ENCODE data around the gene OR4D1. TPM values are rescaled to one million over a fixed set of nuclear protein-coding genes. Genes with fewer than 3 reads are reported as not detected.

OR4D1 gene
- total RNA-seq, result not detected in 2 replicates

DNA sequence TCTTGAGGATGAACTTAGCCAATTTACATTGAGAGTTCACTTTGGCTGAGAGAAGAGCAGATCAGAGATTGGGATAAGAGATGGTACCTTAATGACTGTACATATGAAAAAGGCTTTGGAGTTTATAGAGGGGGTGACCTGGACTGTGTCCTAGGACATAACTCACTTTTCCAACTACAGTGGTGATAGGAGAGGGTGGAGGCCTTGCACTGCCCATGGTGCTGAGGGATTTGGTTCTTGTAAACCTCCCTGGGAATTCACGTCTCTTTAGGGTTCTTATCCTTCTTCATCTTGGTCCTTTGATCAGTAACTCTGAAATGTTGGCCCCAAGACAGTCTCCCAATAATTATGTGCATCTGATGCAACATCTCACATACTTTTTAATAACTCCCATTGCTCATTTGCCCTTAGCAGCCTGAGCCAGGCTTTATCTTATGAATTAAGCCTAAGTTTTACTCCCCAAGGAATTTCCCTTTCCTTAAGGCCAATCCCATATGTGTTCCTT is at the start of gene OR4D1:
OR4D1 (plus strand) TSS at position 455 of the 505 bp plus-strand sequence. CDS start 6,770 bp downstream, outside the sequence.

DNA sequence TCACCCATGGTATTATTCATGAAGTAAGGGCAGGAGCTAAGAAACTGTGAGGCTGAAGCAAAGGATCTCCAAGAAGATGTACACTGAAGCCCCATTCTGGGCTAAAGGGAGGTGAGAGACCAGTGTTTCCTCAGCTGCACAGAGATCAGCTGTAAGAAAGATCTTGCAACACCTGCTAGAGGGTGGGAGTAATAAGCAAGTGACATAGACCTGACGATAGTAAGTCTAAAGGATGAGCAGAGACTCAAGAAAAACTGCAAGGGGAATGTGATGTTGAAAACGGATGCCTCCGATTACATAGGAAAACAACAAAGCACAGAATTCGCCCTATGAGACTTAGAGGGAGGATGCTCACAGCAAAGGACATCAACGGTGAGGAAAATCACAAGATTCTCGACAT is 18.5 kb downstream of the OR4D1 start, which contains the start of gene OR4D2:
OR4D2 (plus strand) TSS at position 301 of the 400 bp plus-strand sequence. CDS start 2,674 bp downstream, outside the sequence.

DNA sequence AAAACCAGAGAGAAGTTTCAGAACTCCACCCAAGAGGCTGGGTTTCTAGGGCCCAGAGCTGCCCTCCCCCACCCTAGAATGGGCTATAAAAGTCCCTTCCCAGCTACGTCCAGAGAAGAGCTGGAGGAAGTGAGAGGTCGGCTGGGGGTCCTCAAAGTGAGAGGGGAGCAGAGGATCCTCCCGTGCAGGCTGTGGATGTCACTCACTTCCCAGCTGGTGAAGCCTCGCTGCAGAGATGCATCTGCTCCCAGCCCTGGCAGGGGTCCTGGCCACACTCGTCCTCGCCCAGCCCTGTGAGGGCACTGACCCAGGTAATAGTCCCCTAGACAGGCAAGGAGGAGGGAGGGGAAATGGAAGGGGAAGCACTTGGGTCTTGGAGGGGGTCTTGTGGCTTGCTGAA is 44.4 kb downstream of the OR4D1 start, which contains the start of gene EPX:
EPX (plus strand) TSS at position 115 of the 400 bp plus-strand sequence; CDS start at position 236, 121 bp downstream.

Other genes with a start within 250 kb of the OR4D1 start
- gene CUEDC1, start 193.0 kb upstream of the OR4D1 start, total RNA-seq, result 5.1 TPM in 2 replicates
- 26.3 and 36.1 TPM in 2 replicates for gene VEZF1, start 160.1 kb upstream of the OR4D1 start, total RNA-seq
- 333 and 428 TPM in 2 replicates for gene SRSF1, start 141.1 kb upstream of the OR4D1 start, total RNA-seq
- 10.2 and 11.8 TPM in 2 replicates for gene DYNLL2, start 65.0 kb upstream of the OR4D1 start, total RNA-seq
- gene OR4D2, start 18.6 kb downstream of the OR4D1 start, total RNA-seq, result not detected in 2 replicates
- gene EPX, start 44.3 kb downstream of the OR4D1 start, total RNA-seq, result not detected in 2 replicates
- 11.3 and 14.4 TPM in 2 replicates for gene MKS1, start 70.9 kb downstream of the OR4D1 start, total RNA-seq
- gene LPO, start 90.2 kb downstream of the OR4D1 start, total RNA-seq, result under 0.01 TPM in 1 of 2 replicates, not detected in the other
- not detected in 2 replicates for gene MPO, start 132.6 kb downstream of the OR4D1 start, total RNA-seq
- gene TSPOAP1, start 180.4 kb downstream of the OR4D1 start, total RNA-seq, result under 0.01 and 0.09 TPM in 2 replicates
- 56.4 and 61.6 TPM in 2 replicates for gene SUPT4H1, start 203.8 kb downstream of the OR4D1 start, total RNA-seq

Data from dermis lymphatic vessel endothelial cell (primary cell).